Measurements from ENCODE around the gene GVQW3. TPM values are rescaled to one million over a fixed set of nuclear protein-coding genes. Genes with fewer than 3 reads are reported as not detected.
A peak's percentile ranks its signal among the peaks of the same experiment; 100 is the strongest.

The GVQW3 gene
- total and polyA plus RNA-seq, 2 of the 8 experiments (the other 6 are each of a cell fraction or from before 2014, with no cell fraction given) = 5.5 to 8.1 TPM

- TF ChIP-seq EZH2 (IDR thresholded peaks at IDR 0.05; ENCODE audit: low read depth, low read length, severe bottlenecking) = no peak
- TF ChIP-seq GABPA (IDR thresholded peaks at IDR 0.05; ENCODE audit: borderline replicate concordance, insufficient read depth, low read length) = no peak
- TF ChIP-seq SAP30 (IDR thresholded peaks at IDR 0.05; ENCODE audit: insufficient read depth, insufficient replicate concordance, low read length) = peak; percentile 71
- TF ChIP-seq CBX5 (IDR thresholded peaks at IDR 0.05; ENCODE audit: low read depth, low read length) = no peak
- TF ChIP-seq, protein P1, sequence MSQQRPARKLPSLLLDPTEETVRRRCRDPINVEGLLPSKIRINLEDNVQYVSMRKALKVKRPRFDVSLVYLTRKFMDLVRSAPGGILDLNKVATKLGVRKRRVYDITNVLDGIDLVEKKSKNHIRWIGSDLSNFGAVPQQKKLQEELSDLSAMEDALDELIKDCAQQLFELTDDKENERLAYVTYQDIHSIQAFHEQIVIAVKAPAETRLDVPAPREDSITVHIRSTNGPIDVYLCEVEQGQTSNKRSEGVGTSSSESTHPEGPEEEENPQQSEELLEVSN (IDR thresholded peaks at IDR 0.05) = peak; percentile 69; the same call in 1 of the 2 replicates
- peak; percentile 22; the same call in 1 of the 2 replicates for TF ChIP-seq POLR2AphosphoS5 (IDR thresholded peaks at IDR 0.05; ENCODE audit: low read depth, low read length)
- no peak for TF ChIP-seq POU5F1 (IDR thresholded peaks at IDR 0.05; ENCODE audit: low read depth, low read length)
- no peak for TF ChIP-seq TCF12 (IDR thresholded peaks at IDR 0.05; ENCODE audit: low read depth, low read length)
- TF ChIP-seq, protein P2, sequence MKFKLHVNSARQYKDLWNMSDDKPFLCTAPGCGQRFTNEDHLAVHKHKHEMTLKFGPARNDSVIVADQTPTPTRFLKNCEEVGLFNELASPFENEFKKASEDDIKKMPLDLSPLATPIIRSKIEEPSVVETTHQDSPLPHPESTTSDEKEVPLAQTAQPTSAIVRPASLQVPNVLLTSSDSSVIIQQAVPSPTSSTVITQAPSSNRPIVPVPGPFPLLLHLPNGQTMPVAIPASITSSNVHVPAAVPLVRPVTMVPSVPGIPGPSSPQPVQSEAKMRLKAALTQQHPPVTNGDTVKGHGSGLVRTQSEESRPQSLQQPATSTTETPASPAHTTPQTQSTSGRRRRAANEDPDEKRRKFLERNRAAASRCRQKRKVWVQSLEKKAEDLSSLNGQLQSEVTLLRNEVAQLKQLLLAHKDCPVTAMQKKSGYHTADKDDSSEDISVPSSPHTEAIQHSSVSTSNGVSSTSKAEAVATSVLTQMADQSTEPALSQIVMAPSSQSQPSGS (IDR thresholded peaks at IDR 0.05; ENCODE audit: low read length) = no peak
- TF ChIP-seq CTCF (IDR thresholded peaks at IDR 0.05; ENCODE audit: control extremely low read depth in 1 of 3, insufficient read depth in 1 of 3, low read depth in 1 of 3, low read length in 3 of 3) = peak in 2 of 3 experiments; percentile 15 to 18; a peak in 2 of 4 replicates
- TF ChIP-seq BRCA1 (IDR thresholded peaks at IDR 0.05; ENCODE audit: low read depth, low read length) = no peak
- no peak for TF ChIP-seq HDAC6 (IDR thresholded peaks at IDR 0.05; ENCODE audit: low read depth, low read length)
- TF ChIP-seq BACH1 (IDR thresholded peaks at IDR 0.05; ENCODE audit: low read length) = no peak
- no peak for TF ChIP-seq SP1 (IDR thresholded peaks at IDR 0.05; ENCODE audit: low read depth, low read length)
- peak; percentile 72; the same call in 1 of the 2 replicates for TF ChIP-seq FOSL1 (IDR thresholded peaks at IDR 0.05; ENCODE audit: insufficient read depth, low read depth, low read length)
- TF ChIP-seq KDM4A (IDR thresholded peaks at IDR 0.05; ENCODE audit: low read depth, low read length, severe bottlenecking) = peak; percentile 78
- TF ChIP-seq EP300 (IDR thresholded peaks at IDR 0.05; ENCODE audit: borderline replicate concordance in 1 of 2, low read depth in 2 of 2, low read length in 2 of 2) = no peak
- TF ChIP-seq EGR1 (IDR thresholded peaks at IDR 0.05; ENCODE audit: borderline replicate concordance, low read depth, low read length) = no peak
Measured at GRCh38 chr11:76380977-76381719, at the start of gene GVQW3, which contains the start of gene THAP12 (continued).

All from H1 (cell line).